ENCODE results near the gene SLIT3.

- TF ChIP-seq CTCF (IDR thresholded peaks at IDR 0.05; ENCODE audit: low read depth, low read length), result no peak
- TF ChIP-seq EZH2phosphoT487 (IDR thresholded peaks at IDR 0.05; ENCODE audit: low read depth), result no peak
Observed at GRCh38 chr5:169158764-169159163, 142.2 kb downstream of the SLIT3 start.
